Cardiac muscle cell (in vitro differentiated cells and primary cell): ENCODE measurements around the gene MGAT5B. TPM values are rescaled to one million over a fixed set of nuclear protein-coding genes. Genes with fewer than 3 reads are reported as not detected.
A peak's percentile ranks its signal among the peaks of the same experiment; 100 is the strongest.

Experiments used
- DNase-seq, 2 donors: peaks; one replicate each; pipeline versions ENCODE4 v3.0.0 to v3.0.0-alpha.2; 2010 to 2017; ENCODE audit warnings: low read depth in 1 of 2, low spot score in 1 of 2
- H3K27ac ChIP-seq: fragments of 200-600 bp; sonication (generic); 2 replicates; pipeline ENCODE4 v1.5.1; 2016
- H3K27me3 ChIP-seq: fragments of 200-600 bp; sonication (generic); 2 replicates; pipeline ENCODE4 v1.6.0; 2016; ENCODE audit warnings: control low read depth
- H3K36me3 ChIP-seq: fragments of 200-600 bp; sonication (generic); 2 replicates; pipeline ENCODE4 v1.5.1; 2016; ENCODE audit warnings: control low read depth
- H3K4me1 ChIP-seq: fragments of 200-600 bp; sonication (generic); 2 replicates; pipeline ENCODE4 v1.8.1; 2017; ENCODE audit warnings: low read depth, mild to moderate bottlenecking, mixed run types
- H3K4me3 ChIP-seq: fragments of 200-600 bp; sonication (generic); 2 replicates; pipeline ENCODE4 v1.5.1; 2016; ENCODE audit warnings: mild to moderate bottlenecking
- H3K9me3 ChIP-seq: fragments of 200-600 bp; sonication (generic); 2 replicates; pipeline ENCODE4 v1.5.1; 2017; ENCODE audit warnings: low read depth, mild to moderate bottlenecking, control low read depth
- CTCF ChIP-seq: IDR thresholded peaks from 2 replicates; pipeline ENCODE4 v1.5.1; 2012; ENCODE audit warnings: low read depth, mild to moderate bottlenecking, low read length
- polyA plus RNA-seq: library from polyadenylated mRNA; unstranded; fragments of >200 nt; fragmentation: Nextera tagmentation; extraction: Ambion mirVana; gene quantifications from 2 replicates; pipeline ENCODE4 v1.2.1, GENCODE V29; 2016
- total RNA-seq: library from RNA; depleted of rRNA; stranded (reverse); fragments of >200 nt; gene quantifications from 2 replicates; pipeline ENCODE4 v1.2.3, GENCODE V29; 2016

The MGAT5B gene
- total and polyA plus RNA-seq, 2 experiments from 2014 or later, result 0.48 to 0.86 TPM

GRCh38 chr17:76884995-76885893 lies 17.0 kb downstream of the MGAT5B start:
- no peak for DNase-seq
- Histone ChIP-seq H3K9me3 (no peaks in the 10 kb centered on the region), H3K27ac (no peak overlapping the region), H3K27me3 (peaks cover 2% of the 10 kb centered on the region), H3K4me3 (no peak overlapping the region), H3K4me1 (no peaks in the 10 kb centered on the region), H3K36me3 (no peaks in the 10 kb centered on the region)
- TF ChIP-seq CTCF, result no peak

- H3K9me3 ChIP-seq, result no peaks in the 10 kb centered on the region
- no peak for DNase-seq
- no peak for TF ChIP-seq CTCF
- H3K4me3 ChIP-seq, result no peak overlapping the region
- H3K27me3 ChIP-seq, result no peaks in the 10 kb centered on the region
- no peak overlapping the region for H3K27ac ChIP-seq
- no peaks in the 10 kb centered on the region for H3K4me1 ChIP-seq
- no peaks in the 10 kb centered on the region for H3K36me3 ChIP-seq
Measured at GRCh38 chr17:76885894-76886290, 17.7 kb downstream of the MGAT5B start.

DNA sequence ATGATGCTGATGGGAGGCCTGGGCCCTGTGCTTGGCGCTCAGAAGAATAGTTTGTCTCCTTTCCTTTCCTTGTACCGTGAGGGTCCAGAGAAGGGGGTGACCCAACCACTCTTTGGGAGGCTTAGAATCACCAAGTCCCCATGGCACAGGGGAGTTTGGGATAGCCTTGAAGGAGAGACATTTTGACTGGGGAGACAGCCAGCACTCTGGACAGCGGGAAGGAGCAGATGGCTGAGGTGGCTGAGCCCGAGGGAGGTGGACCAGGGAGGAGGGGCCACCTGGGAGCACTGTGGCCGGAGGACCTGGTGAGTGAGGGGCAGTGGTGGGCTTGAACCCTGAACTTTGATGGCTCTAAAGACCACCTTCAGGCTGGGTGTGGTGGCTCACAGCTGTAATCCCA lies 18.2 kb downstream of the MGAT5B start:
- Histone ChIP-seq H3K27me3 (no peaks in the 10 kb centered on the region), H3K4me1 (no peaks in the 10 kb centered on the region), H3K9me3 (no peaks in the 10 kb centered on the region), H3K4me3 (no peak overlapping the region), H3K27ac (no peak overlapping the region), H3K36me3 (no peaks in the 10 kb centered on the region)
- TF ChIP-seq CTCF, result no peak
- DNase-seq, result no peak

- Histone ChIP-seq H3K36me3 (no peaks in the 10 kb centered on the region), H3K9me3 (no peaks in the 10 kb centered on the region), H3K27ac (no peak overlapping the region), H3K4me1 (no peaks in the 10 kb centered on the region), H3K27me3 (no peaks in the 10 kb centered on the region), H3K4me3 (no peak overlapping the region)
- DNase-seq, result peak in 1 of 2 donors; percentile 4
- TF ChIP-seq CTCF, result peak; percentile 20
Measured at GRCh38 chr17:76887802-76888201, 19.6 kb downstream of the MGAT5B start.

- Histone ChIP-seq H3K9me3 (no peaks in the 10 kb centered on the region), H3K4me3 (no peak overlapping the region), H3K27ac (no peak overlapping the region), H3K27me3 (no peaks in the 10 kb centered on the region), H3K4me1 (no peaks in the 10 kb centered on the region), H3K36me3 (no peaks in the 10 kb centered on the region)
- DNase-seq, result no peak
- no peak for TF ChIP-seq CTCF
Measured at GRCh38 chr17:76888661-76889060, 20.5 kb downstream of the MGAT5B start.
